WTC11 (cell line): ENCODE data around the gene VPS8. TPM values are rescaled to one million over a fixed set of nuclear protein-coding genes. Genes with fewer than 3 reads are reported as not detected.

Experiments
- ATAC-seq: fragments of 200-7000 bp; cut with Tn5 transposase; 2 replicates; pipeline ENCODE4 v1.10.0; 2021; ENCODE audit warnings: mild to moderate bottlenecking, moderate library complexity
- CTCF ChIA-PET: fragments of 300-600 bp; sonication (Branson Sonifier 250); formaldehyde crosslinking; loops from one replicate; lab custom pipeline; 2021; ENCODE audit warnings: antibody characterized with exemption; lab: Charles Lee
- POLR2A ChIA-PET: fragments of 350-600 bp; sonication (Branson Sonifier 250); formaldehyde crosslinking; loops from one replicate; lab custom pipeline; 2021; ENCODE audit warnings: antibody characterized with exemption; lab: Charles Lee
- DNase-seq: peaks from one replicate; pipeline ENCODE4 v3.0.0; 2021; ENCODE audit warnings: low spot score
- H3K27ac Mint-ChIP-seq: 2 replicates; pipeline ENCODE4 v1.8.0; 2021; ENCODE audit warnings: mixed read lengths
- H3K27me3 Mint-ChIP-seq: 2 replicates; pipeline ENCODE4 v1.8.0; 2021; ENCODE audit warnings: low read depth, mild to moderate bottlenecking, moderate library complexity, mixed read lengths
- H3K36me3 Mint-ChIP-seq: 2 replicates; pipeline ENCODE4 v1.8.0; 2021; ENCODE audit warnings: mixed read lengths
- H3K4me1 Mint-ChIP-seq: 2 replicates; pipeline ENCODE4 v1.8.0; 2022; ENCODE audit warnings: mixed read lengths
- H3K4me3 Mint-ChIP-seq: 2 replicates; pipeline ENCODE4 v1.8.0; 2021; ENCODE audit warnings: mild to moderate bottlenecking, moderate library complexity, mixed read lengths
- H3K9me3 Mint-ChIP-seq: 2 replicates; pipeline ENCODE4 v1.8.0; 2021; ENCODE audit warnings: mixed read lengths
- CBFB ChIP-seq: sonication (generic); formaldehyde crosslinking; IDR thresholded peaks from 2 replicates; pipeline ENCODE4 v1.8.1; 2022; ENCODE audit warnings: mild to moderate bottlenecking, low read depth, missing genetic modification reagents
- CREB1 ChIP-seq: sonication (generic); formaldehyde crosslinking; IDR thresholded peaks from 2 replicates; pipeline ENCODE4 v1.8.0; 2023; ENCODE audit warnings: mild to moderate bottlenecking, missing genetic modification reagents
- ELF4 ChIP-seq: sonication (generic); formaldehyde crosslinking; IDR thresholded peaks from 2 replicates; pipeline ENCODE4 v1.8.1; 2022; ENCODE audit warnings: low read depth, mild to moderate bottlenecking, moderate library complexity, missing genetic modification reagents
- MXD4 ChIP-seq: fragments of 250-450 bp; sonication (Bioruptor Pico); IDR thresholded peaks from 2 replicates; pipeline ENCODE4 v1.8.0; 2021; ENCODE audit warnings: mild to moderate bottlenecking, moderate library complexity, borderline replicate concordance
- NFE2L1 ChIP-seq: sonication (generic); formaldehyde crosslinking; IDR thresholded peaks from 2 replicates; pipeline ENCODE4 v1.8.1; 2023; ENCODE audit warnings: missing genetic modification reagents
- PRRX2 ChIP-seq: fragments of 250-450 bp; sonication (Bioruptor Pico); IDR thresholded peaks from 2 replicates; pipeline ENCODE4 v1.8.0; 2021; ENCODE audit warnings: mild to moderate bottlenecking
- RELA ChIP-seq: sonication (generic); formaldehyde crosslinking; IDR thresholded peaks from 2 replicates; pipeline ENCODE4 v1.8.1; 2022; ENCODE audit warnings: missing genetic modification reagents, mild to moderate bottlenecking, borderline replicate concordance
- RORB ChIP-seq: fragments of 250-450 bp; sonication (Bioruptor Pico); IDR thresholded peaks from 2 replicates; pipeline ENCODE4 v1.9.0; 2021; ENCODE audit warnings: mild to moderate bottlenecking
- SMAD3 ChIP-seq: sonication (generic); formaldehyde crosslinking; IDR thresholded peaks from 2 replicates; pipeline ENCODE4 v1.8.0; 2022; ENCODE audit warnings: missing genetic modification reagents, mild to moderate bottlenecking, borderline replicate concordance
- TCF7 ChIP-seq: sonication (generic); formaldehyde crosslinking; IDR thresholded peaks from 2 replicates; pipeline ENCODE4 v1.8.0; 2022; ENCODE audit warnings: mild to moderate bottlenecking, low read depth, missing genetic modification reagents, moderate library complexity
- TEAD4 ChIP-seq: sonication (generic); formaldehyde crosslinking; IDR thresholded peaks from 2 replicates; pipeline ENCODE4 v1.8.0; 2022; ENCODE audit warnings: mild to moderate bottlenecking, missing genetic modification reagents
- ZNF263 ChIP-seq: sonication (generic); formaldehyde crosslinking; IDR thresholded peaks from 2 replicates; pipeline ENCODE4 v1.8.1; 2022; ENCODE audit warnings: low read depth, mild to moderate bottlenecking, moderate library complexity, missing genetic modification reagents
- ZNF317 ChIP-seq: sonication (generic); formaldehyde crosslinking; IDR thresholded peaks from 2 replicates; pipeline ENCODE4 v1.8.1; 2023; ENCODE audit warnings: low read depth, mild to moderate bottlenecking, moderate library complexity, missing genetic modification reagents, borderline replicate concordance
- ZNF671 ChIP-seq: fragments of 250-450 bp; sonication (Bioruptor Pico); IDR thresholded peaks from 2 replicates; pipeline ENCODE4 v1.8.0; 2021; ENCODE audit warnings: mild to moderate bottlenecking
- total RNA-seq: library from RNA; stranded (reverse); gene quantifications from 3 replicates; pipeline ENCODE4 v1.2.3, GENCODE V29; 2021
- TF ChIP-seq, protein P1 (sequence below): sonication (generic); formaldehyde crosslinking; IDR thresholded peaks from 2 replicates; pipeline ENCODE4 v1.8.0; 2022; ENCODE audit warnings: mild to moderate bottlenecking, missing genetic modification reagents
- TF ChIP-seq, protein P2 (sequence below): sonication (generic); formaldehyde crosslinking; IDR thresholded peaks from 2 replicates; pipeline ENCODE4 v1.8.0; 2023; ENCODE audit warnings: mild to moderate bottlenecking, missing genetic modification reagents
- TF ChIP-seq, protein P3 (sequence below): fragments of 250-450 bp; sonication (Bioruptor Pico); IDR thresholded peaks from 2 replicates; pipeline ENCODE4 v2.1.2; 2022; ENCODE audit warnings: mild to moderate bottlenecking, moderate library complexity
- TF ChIP-seq, protein P4 (sequence below): sonication (generic); formaldehyde crosslinking; IDR thresholded peaks from 2 replicates; pipeline ENCODE4 v1.8.0; 2022; ENCODE audit warnings: missing genetic modification reagents
- TF ChIP-seq, protein P5 (sequence below): fragments of 250-450 bp; sonication (Bioruptor Pico); IDR thresholded peaks from 2 replicates; pipeline ENCODE4 v1.8.0; 2021; ENCODE audit warnings: mild to moderate bottlenecking
- TF ChIP-seq, protein P6 (sequence below): sonication (generic); formaldehyde crosslinking; IDR thresholded peaks from 2 replicates; pipeline ENCODE4 v1.8.1; 2022; ENCODE audit warnings: mild to moderate bottlenecking, moderate library complexity, missing genetic modification reagents
- TF ChIP-seq, protein P7 (sequence below): fragments of 200-600 bp; IDR thresholded peaks from 2 replicates; pipeline ENCODE4 v1.8.0; 2022; ENCODE audit warnings: antibody characterized with exemption
- TF ChIP-seq, protein P8 (sequence below): sonication (generic); formaldehyde crosslinking; IDR thresholded peaks from 2 replicates; pipeline ENCODE4 v1.8.1; 2023; ENCODE audit warnings: mild to moderate bottlenecking, missing genetic modification reagents, moderate library complexity

The VPS8 gene
- total RNA-seq, 1 experiment from 2014 or later, result 44.9 TPM

DNA sequence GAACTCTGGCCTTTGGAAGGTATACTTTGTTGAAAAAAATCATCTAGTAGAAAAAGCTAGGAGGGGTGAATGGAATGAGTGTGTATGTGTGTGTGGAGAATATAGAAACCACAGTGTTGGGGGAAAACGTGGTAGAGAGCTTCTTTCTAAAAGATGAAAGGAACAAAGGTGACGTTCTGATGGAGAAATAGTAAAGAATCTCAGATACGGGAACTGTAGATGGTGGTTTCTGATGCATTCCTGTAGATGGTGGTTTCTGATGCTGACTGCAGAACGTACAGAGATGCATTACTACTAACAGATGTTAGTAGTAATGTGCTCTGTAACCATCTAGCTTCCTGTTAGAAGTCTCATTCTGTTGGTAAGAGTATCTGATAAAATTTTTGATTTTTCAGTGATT is 60.2 kb downstream of the VPS8 start (continued):
- TF ChIP-seq SMAD3 (CRISPR knock-in tag) (no peak), TEAD4 (CRISPR knock-in tag) (no peak), ZNF263 (no peak), MXD4 (CRISPR knock-in tag) (no peak)
- TF ChIP-seq, protein P1, sequence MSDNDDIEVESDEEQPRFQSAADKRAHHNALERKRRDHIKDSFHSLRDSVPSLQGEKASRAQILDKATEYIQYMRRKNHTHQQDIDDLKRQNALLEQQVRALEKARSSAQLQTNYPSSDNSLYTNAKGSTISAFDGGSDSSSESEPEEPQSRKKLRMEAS, result no peak
- TF ChIP-seq, protein P2, sequence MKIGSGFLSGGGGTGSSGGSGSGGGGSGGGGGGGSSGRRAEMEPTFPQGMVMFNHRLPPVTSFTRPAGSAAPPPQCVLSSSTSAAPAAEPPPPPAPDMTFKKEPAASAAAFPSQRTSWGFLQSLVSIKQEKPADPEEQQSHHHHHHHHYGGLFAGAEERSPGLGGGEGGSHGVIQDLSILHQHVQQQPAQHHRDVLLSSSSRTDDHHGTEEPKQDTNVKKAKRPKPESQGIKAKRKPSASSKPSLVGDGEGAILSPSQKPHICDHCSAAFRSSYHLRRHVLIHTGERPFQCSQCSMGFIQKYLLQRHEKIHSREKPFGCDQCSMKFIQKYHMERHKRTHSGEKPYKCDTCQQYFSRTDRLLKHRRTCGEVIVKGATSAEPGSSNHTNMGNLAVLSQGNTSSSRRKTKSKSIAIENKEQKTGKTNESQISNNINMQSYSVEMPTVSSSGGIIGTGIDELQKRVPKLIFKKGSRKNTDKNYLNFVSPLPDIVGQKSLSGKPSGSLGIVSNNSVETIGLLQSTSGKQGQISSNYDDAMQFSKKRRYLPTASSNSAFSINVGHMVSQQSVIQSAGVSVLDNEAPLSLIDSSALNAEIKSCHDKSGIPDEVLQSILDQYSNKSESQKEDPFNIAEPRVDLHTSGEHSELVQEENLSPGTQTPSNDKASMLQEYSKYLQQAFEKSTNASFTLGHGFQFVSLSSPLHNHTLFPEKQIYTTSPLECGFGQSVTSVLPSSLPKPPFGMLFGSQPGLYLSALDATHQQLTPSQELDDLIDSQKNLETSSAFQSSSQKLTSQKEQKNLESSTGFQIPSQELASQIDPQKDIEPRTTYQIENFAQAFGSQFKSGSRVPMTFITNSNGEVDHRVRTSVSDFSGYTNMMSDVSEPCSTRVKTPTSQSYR (CRISPR knock-in tag), result no peak
- TF ChIP-seq, protein P3, sequence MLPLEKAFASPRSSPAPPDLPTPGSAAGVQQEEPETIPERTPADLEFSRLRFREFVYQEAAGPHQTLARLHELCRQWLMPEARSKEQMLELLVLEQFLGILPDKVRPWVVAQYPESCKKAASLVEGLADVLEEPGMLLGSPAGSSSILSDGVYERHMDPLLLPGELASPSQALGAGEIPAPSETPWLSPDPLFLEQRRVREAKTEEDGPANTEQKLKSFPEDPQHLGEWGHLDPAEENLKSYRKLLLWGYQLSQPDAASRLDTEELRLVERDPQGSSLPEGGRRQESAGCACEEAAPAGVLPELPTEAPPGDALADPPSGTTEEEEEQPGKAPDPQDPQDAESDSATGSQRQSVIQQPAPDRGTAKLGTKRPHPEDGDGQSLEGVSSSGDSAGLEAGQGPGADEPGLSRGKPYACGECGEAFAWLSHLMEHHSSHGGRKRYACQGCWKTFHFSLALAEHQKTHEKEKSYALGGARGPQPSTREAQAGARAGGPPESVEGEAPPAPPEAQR (CRISPR knock-in tag), result no peak
- TF ChIP-seq, protein P4, sequence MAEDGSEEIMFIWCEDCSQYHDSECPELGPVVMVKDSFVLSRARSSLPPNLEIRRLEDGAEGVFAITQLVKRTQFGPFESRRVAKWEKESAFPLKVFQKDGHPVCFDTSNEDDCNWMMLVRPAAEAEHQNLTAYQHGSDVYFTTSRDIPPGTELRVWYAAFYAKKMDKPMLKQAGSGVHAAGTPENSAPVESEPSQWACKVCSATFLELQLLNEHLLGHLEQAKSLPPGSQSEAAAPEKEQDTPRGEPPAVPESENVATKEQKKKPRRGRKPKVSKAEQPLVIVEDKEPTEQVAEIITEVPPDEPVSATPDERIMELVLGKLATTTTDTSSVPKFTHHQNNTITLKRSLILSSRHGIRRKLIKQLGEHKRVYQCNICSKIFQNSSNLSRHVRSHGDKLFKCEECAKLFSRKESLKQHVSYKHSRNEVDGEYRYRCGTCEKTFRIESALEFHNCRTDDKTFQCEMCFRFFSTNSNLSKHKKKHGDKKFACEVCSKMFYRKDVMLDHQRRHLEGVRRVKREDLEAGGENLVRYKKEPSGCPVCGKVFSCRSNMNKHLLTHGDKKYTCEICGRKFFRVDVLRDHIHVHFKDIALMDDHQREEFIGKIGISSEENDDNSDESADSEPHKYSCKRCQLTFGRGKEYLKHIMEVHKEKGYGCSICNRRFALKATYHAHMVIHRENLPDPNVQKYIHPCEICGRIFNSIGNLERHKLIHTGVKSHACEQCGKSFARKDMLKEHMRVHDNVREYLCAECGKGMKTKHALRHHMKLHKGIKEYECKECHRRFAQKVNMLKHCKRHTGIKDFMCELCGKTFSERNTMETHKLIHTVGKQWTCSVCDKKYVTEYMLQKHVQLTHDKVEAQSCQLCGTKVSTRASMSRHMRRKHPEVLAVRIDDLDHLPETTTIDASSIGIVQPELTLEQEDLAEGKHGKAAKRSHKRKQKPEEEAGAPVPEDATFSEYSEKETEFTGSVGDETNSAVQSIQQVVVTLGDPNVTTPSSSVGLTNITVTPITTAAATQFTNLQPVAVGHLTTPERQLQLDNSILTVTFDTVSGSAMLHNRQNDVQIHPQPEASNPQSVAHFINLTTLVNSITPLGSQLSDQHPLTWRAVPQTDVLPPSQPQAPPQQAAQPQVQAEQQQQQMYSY (CRISPR knock-in tag), result no peak
- TF ChIP-seq, protein P5, sequence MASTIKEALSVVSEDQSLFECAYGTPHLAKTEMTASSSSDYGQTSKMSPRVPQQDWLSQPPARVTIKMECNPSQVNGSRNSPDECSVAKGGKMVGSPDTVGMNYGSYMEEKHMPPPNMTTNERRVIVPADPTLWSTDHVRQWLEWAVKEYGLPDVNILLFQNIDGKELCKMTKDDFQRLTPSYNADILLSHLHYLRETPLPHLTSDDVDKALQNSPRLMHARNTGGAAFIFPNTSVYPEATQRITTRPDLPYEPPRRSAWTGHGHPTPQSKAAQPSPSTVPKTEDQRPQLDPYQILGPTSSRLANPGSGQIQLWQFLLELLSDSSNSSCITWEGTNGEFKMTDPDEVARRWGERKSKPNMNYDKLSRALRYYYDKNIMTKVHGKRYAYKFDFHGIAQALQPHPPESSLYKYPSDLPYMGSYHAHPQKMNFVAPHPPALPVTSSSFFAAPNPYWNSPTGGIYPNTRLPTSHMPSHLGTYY (CRISPR knock-in tag), result no peak
- TF ChIP-seq, protein P6, sequence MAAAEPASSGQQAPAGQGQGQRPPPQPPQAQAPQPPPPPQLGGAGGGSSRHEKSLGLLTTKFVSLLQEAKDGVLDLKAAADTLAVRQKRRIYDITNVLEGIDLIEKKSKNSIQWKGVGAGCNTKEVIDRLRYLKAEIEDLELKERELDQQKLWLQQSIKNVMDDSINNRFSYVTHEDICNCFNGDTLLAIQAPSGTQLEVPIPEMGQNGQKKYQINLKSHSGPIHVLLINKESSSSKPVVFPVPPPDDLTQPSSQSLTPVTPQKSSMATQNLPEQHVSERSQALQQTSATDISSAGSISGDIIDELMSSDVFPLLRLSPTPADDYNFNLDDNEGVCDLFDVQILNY (CRISPR knock-in tag), result no peak

DNA sequence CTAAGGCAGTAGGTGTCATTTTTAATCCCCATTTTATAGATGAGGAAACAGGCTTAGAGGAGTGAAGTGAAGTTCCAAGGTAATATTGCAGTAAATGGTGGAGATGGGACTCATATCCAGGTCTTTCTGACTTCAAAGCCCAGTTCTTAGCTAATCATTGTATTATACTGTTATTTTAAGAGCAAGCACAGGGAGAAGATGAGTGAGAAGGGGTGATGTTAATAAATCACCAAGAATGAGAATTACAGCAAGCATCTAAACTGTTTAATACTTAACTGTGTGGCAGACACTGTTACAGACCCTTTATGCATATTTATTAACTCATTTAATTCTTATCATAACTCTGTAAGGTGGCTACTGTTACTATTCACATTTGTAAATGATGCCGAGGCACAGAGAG is 61.2 kb downstream of the VPS8 start:
- ATAC-seq, result no peak
- ChIA-PET POLR2A (no interaction called here), CTCF (no interaction called here)
- H3K27ac Mint-ChIP-seq, result no peak overlapping the region
- DNase-seq, result no peak
- H3K27me3 Mint-ChIP-seq, result no peaks in the 10 kb centered on the region
- H3K36me3 Mint-ChIP-seq, result peaks cover 11% of the 10 kb centered on the region
- peaks cover 6% of the 10 kb centered on the region; the same call in 1 of the 2 replicates for H3K4me1 Mint-ChIP-seq
- H3K9me3 Mint-ChIP-seq, result no peaks in the 10 kb centered on the region
- H3K4me3 Mint-ChIP-seq, result no peak overlapping the region
- TF ChIP-seq NFE2L1 (CRISPR knock-in tag), result no peak
- TF ChIP-seq ELF4 (CRISPR knock-in tag), result no peak
- no peak for TF ChIP-seq TCF7 (CRISPR knock-in tag)
- TF ChIP-seq CBFB, result no peak
- no peak for TF ChIP-seq ZNF317 (CRISPR knock-in tag)
- TF ChIP-seq ZNF263, result no peak
- TF ChIP-seq, protein P7, sequence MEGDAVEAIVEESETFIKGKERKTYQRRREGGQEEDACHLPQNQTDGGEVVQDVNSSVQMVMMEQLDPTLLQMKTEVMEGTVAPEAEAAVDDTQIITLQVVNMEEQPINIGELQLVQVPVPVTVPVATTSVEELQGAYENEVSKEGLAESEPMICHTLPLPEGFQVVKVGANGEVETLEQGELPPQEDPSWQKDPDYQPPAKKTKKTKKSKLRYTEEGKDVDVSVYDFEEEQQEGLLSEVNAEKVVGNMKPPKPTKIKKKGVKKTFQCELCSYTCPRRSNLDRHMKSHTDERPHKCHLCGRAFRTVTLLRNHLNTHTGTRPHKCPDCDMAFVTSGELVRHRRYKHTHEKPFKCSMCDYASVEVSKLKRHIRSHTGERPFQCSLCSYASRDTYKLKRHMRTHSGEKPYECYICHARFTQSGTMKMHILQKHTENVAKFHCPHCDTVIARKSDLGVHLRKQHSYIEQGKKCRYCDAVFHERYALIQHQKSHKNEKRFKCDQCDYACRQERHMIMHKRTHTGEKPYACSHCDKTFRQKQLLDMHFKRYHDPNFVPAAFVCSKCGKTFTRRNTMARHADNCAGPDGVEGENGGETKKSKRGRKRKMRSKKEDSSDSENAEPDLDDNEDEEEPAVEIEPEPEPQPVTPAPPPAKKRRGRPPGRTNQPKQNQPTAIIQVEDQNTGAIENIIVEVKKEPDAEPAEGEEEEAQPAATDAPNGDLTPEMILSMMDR, result no peak
- TF ChIP-seq ZNF671 (CRISPR knock-in tag), result no peak
- no peak for TF ChIP-seq TEAD4 (CRISPR knock-in tag)
- TF ChIP-seq RORB (CRISPR knock-in tag), result no peak
- TF ChIP-seq, protein P8, sequence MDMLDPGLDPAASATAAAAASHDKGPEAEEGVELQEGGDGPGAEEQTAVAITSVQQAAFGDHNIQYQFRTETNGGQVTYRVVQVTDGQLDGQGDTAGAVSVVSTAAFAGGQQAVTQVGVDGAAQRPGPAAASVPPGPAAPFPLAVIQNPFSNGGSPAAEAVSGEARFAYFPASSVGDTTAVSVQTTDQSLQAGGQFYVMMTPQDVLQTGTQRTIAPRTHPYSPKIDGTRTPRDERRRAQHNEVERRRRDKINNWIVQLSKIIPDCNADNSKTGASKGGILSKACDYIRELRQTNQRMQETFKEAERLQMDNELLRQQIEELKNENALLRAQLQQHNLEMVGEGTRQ (CRISPR knock-in tag), result no peak
- no peak for TF ChIP-seq CREB1 (CRISPR knock-in tag)
- no peak for TF ChIP-seq PRRX2 (CRISPR knock-in tag)
- TF ChIP-seq RELA (CRISPR knock-in tag), result no peak
